D341Med (cell line): ENCODE measurements around the gene PLCG2.
"Not testable (repeated sequence)": the region's sequence is repeated elsewhere in the genome, so short reads cannot be mapped to it uniquely, and the experiment has no call there.

Source experiments
- DNase-seq: peaks from one replicate; pipeline ENCODE4 v3.0.0; 2012; ENCODE audit warnings: low spot score

PLCG2 gene

DNA sequence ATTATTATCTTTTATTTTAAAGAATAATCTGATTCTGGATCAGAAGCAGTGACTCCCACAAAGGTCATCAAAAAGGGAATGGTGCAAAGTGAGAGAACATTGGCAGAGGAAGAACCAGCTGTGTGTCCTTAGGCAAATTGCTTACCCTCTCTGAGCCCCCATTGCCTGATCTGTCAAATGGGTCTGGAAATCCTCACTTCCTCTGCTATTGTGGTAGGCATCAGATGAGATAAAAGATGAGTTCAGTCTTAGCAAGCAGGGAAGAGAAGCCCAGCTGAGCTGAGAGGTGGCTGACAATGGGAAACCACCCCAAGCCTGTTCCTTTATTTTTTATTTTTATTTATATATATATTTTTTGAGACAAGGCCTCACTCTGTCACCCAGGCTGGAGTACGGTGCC, 24.2 kb upstream of the PLCG2 start:
- DNase-seq: no peak

DNA sequence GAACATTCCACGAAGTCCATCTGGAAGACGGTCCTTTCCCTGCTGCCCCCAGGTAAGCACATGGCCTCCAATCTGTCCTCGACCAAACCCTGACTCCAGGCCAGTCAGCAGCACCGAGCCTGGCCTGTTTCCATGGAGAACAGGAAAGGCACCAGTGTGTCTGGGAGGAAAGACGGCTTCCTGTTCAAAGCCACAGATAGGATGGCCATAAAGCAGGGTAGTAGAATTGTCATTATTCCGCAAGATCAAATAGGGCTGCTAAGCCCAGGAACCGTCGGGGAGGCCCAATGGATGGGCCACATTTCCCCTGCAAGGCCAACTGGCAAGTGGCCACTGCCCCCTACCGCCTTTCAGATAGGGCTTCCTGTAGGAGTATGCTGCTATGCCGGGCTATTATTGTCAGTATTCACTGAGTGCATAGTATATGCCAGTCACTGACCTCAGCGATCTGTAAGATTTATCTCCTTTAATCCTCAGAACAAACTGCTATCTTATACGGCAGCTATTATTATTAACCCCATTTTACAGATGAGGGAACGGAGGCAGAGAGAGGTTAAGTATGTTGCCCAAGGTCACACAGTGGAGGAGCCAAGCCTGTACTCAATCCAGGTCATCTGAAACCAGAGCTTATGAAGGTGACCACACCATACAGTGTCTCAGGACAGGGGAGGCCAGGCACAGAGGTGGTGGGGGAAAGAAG, 23.0 kb upstream of the PLCG2 start:
- no peak for DNase-seq

DNA sequence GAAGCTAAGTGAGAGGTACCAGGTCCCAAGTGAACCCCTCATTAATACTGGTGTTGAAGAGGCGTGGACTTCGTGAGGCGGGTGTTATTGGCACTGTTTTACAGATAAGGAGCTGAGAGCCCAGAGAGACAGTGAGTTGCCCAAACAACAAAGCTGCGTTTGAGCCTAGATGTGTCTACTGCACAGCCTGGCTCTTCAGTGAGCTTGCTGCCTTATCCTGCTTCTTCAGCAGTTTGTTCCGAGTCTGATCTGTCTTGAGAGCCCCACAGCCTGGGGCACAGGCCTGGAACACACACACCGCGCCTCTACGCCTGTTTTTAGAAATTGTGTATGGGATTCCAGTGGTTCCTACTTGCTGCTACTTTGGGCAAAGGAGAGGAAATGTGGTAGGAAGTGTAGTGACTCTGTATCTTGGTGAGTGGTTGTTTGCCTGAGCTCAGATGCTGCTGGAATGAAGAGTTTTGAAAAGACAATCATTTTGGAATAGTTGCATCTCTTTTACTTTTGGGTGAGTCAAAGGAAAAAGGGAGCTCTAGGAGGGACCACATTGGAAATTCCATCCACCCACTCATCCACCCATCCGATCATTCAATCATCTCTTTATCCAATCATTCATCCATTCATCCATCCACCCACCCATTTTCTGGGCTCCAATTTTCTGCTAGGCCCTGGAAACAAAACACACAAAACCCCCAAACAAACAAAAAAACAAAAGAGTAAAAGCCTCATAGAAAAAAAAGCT, 22.3 kb upstream of the PLCG2 start:
- DNase-seq: no peak

DNA sequence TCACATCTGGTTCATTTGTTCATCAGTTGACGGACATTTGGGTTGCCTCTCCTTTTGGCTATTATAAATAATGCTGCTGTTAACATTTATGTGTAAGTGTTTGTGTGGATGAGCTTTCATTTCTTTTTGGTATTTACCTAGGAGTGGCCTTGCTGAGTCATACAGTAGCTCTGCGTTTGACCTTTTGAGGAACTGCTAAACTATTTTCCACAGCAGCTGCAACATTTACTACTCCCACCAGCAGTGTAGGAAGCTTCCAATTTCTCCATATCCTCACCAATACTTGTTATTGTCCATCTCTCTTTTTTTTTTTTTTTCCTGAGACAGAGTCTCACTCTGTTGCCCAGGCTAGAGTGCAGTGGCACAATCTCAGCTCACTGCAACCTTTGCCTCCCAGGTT, 20.7 kb upstream of the PLCG2 start:
- no peak for DNase-seq

DNA sequence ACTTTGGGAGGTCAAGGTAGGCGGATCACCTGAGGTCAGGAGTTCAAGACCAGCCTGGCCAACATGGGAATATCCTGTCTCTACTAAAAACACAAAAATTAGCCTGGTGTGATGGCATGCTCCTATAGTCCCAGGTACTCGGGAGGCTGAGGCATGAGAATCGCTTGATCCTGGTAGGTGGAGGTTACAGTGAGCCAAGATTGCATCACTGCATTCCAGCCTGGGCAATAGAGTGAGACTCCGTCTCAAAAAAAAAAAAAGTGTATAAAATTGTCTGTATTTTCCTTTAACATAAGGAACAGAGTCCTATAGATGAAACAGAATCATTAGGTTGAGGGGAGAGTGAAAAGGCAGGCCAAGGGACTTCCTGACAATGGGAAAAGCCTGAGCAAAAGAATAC, 16.8 kb upstream of the PLCG2 start:
- not testable (repeated sequence) for DNase-seq

DNA sequence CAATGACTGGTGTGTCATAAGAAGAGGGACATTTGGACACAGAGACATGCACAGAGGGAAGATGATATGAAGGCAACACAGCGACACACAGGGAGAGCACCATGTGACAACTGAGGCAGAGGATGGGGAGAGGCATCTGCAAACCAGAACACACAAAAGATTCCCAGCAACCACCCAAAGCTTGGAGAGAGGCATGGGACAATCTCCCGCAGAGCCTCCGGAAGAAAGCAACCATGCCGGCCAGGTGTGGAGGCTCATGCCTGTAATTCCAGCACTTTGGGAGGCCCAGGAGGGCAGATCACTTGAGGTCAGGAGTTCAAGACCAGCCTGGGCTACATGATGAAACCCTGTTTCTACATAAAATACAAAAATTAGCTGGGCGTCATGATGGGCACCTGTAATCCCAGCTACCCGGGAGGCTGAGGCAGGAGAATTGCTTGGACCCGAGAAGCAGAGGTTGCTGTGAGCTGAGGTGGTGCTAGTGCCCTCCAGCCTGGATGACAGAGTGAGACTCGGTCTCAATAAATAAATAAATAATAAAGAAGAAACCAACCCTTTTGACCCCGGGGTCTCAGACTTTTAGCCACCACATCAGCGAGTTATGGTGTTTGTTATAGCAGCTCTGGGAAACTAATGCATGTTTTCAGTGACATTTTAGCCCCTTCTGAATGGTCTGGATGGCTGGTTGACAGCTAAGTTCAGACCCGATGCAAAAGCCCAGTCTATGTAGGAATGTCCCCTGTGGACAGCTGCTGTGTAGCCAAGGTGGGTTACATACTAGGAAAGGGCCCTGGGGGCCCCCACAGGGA, 13.8 kb upstream of the PLCG2 start:
- no peak for DNase-seq

DNA sequence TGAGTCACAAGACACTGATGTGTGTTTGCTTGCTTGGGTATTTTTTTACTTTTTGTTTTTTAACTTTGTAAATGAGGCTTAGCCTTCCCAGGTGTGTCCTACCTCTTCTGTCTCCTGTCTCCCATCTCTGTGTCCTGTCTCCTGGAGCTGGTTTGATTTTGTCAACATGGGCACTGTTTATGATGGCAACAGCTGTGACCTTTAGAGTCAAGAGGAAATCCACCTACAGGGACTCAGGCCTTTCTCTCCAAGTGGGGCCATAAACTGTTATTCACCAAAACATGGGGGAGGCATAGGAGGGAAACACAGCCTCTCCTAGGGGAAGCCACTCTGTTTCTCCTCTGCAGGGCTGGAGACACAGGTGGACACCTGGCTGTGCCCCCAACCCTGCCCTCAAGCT, 13.1 kb upstream of the PLCG2 start:
- no peak for DNase-seq

DNA sequence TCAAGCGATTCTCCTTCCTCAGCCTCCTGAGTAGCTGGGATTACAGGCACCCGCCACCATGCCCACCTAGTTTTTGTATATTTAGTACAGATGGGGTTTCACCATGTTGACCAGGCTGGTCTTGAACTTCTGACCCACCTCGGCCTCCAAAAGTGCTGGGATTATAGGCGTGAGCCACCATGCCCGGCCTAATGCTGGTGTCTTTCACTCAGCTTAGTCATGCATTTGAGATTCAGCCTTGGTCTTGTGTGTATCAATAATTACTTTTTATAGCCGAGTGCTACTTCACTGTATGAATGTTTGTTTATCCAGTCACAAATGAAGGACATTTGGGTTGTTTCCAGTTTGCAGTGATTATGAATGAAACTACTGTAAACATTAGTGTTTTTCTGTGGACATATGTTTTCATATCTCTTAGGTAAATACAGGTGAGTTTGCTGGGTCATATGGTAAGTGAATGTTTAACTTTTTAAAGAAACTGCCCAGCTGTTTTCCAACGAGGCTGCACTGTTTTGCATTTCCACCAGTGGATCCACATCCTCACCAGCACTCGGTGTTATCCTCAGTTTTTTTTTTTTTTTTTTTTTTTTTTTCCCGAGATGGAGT, 11.0 kb upstream of the PLCG2 start:
- DNase-seq: no peak

DNA sequence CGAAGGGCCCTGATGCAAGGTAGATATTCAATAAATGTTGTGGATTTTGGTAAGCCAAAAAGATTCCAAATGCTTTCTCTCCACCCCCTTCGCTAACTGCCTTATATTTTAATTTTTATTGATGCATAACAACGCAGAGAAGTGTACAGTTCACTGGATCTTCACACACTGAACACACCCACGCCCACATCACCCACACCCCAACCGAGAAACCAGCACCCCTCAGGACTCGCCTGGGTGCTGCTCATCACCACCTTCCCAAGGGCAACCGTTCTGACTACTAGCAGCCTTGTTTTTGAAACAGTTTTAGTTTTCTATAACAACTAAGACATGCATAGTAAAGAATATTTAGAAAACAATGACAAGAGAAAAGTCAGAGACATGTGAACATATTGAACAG, 9.1 kb upstream of the PLCG2 start:
- DNase-seq: no peak

DNA sequence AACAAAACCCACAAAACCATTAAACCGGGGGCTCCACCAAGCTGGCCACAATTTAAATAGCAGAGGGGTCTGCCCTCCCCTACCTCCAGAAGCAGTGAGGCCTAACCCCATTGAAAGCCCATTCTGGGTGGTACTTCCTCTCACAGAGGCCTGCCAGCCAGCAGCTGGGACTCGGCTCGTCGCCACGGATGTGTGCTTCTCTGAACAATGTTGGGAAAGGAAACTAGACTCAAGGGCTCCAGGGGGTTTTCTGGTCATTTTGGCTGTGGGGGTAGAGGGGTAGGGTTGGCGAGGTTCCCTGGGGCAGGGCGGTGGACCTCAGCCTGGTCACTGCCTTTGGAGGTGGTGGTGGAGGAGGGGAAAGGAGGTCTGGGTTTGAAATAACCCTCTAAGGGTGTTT, 4.7 kb upstream of the PLCG2 start:
- no peak for DNase-seq

DNA sequence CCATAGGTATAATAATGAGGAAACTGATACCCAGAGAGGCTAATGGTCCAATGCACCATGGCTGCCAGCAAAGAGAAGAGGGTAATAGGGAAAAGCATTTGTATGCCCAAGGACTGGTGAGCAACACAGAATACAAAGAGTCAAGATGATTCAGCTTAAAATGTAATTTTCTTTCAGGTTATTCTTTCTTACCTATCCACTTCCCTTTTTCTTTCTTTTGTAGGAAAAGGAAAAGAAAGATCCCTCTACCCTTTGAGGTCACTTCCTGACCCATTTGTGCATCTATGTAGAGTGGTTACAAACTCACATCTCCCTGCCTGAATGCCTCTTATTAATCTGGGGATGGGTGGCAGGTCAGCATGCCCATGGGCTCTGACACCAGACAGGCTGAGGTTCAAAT, 3.5 kb upstream of the PLCG2 start:
- DNase-seq: no peak

DNA sequence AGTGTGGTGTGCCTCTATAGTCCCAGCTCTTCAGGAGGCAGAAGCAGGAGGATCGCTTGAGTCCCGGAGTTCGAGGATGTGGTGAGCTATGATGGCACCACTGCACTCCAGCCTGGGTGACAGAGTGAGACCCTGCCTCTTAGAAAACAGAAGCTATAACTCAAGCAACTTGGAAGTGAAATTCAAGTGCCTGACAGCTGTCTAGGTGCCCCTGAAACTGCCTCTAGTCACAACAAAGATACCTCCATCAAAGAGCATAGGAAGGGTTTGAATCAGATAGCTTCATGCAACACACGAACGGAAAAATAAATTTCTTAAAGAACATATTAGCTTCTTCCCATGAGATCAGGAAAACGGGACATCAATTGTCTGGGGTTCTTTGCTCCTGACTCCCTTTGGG, 860 bp upstream of the PLCG2 start:
- no peak for DNase-seq

DNA sequence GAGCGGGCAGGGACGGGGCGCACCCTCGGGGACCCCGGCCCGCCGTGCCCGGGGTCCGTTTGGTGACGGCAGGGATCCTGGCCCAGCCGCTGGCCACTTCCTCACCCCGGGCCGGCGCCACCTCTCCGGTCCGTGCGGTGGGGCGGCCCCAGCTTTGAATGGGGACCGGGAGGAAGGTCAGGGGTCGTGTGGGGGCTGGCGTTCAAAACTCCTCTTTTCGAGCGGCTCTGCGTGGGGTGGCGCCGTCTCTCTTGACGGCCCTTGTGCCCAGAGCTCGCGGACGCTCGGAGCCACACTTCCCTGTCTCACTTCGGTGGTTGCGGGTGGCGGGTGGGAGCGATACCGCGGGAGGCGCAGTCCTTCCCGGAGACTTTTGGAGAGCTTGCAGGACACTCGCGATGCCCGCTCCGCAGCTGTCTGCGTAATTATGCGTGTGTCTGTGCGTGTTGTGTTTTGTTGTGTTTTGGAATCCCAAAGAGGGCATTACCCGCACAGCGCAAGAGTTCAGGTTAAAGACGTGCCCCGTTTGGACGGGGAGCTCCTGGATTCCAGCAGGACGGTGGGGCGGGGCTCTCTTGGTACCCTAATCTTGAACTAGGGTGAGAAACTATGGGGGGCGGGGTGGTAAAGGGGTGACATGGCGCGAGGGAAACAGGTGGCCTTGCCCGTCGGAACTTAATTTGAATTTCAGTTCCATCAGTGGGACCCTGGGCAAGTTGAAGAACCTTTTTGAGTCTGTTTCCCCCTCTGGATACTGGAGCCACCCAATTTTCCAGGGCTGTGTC, 637 bp downstream of the PLCG2 start:
- DNase-seq: peak; percentile 46

DNA sequence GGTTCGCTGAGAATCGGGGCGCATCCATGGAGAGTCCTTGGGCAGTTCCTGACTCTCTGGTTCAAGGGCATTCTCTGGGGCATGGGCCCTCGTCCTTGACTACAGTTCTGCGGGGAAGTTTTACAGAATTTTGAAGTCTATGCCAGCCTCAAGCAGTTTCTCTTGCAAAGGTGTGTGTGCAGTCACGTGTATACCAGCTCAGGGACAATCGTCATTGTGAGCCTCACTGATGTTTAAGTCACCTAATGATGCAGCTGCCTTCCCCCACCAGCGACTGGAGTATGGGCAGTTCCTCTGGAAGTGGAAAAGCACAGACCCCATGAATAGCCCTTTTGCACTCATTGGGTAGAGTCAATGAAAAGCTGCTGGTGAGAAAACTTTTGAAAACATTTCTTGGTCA, 1.3 kb downstream of the PLCG2 start:
- DNase-seq: no peak

DNA sequence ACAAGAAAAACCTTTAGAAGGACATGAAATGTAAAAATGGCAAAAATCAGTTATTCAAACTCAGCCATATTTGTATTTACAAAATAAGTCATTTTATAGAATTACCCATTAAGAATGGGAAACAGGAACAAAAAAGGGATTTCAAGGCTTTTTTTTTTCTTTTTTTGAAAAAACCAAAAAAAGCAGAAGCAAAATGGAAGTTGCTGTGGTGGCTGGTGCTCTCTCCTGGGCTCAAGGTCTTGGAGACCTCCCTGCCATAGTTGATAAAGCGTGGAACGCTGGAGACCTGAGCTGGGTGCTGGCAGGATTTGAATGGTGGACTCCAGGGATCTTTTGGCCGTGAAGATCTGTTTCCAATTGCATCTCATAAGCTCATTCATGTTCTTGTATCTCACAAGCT, 3.1 kb downstream of the PLCG2 start:
- DNase-seq: no peak

DNA sequence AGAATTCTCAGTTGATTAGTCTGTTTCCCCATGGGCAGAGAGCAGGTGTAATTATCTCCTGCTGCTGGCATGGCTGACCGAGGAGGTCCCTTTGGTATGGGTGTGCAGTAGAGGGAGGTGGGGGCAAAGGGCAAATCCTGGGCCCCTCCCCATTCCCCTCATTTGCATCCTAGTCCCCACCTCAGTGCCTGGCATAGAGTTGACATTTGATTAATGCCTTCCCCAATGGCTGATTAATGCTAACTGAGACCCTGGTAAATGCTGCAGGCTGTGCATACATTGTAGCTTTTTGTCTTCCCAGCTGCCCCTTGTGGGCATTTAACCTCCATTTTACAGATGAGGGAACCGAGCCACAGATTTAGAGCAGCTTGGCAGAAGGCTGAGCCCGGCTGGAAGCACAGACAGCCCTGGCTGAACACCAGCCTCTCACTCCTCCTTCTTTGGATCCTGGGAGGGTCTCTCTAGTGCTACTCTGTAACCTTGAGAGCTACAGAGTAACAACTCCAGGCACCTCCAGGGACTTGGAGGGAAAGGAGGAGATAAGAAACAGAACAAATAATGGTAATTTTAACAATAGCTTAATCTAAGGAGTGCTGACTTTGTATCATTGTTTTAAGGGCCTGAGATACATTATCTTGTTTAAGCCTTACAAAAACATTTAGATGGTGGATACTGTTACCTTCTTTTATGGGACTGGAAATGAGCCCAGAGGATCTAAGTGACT, 5.1 kb downstream of the PLCG2 start:
- DNase-seq: no peak

DNA sequence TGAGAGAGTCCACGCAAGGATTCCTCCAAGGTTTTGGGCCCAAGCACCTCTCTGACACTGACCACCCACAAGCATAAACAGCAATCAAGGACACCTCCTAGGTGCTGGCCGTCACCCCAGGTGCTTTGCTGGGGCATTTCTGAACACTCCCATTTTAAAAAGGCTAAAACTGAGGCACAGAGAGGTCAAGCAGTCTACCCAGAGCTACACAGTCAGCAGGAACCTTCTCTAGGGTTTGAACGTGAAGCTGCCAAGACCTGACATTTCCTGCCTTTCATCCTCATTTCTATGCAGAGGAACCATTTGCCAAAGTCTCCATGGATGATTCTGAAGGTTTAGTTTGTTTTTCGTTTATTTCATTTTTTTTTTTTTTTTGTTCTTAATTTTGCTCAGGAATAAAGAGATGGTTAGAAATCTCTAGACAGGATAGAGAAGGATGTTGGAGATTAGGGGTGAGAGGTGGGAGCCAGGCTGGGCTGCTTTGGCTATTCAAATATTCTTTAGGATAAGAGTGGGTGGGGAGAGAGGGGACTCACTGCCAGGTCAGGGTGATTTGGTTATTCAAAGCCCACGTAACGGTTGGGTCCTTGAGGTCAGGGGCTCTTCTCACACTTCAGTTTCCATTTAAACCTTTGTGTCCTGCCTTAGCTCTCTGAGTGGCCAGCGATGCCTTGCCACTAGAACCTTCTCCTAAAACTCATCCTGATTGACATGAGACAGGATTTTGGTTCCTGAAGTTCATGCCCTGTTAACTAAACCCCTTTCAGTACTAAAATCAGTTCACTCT, 6.2 kb downstream of the PLCG2 start:
- no peak for DNase-seq

DNA sequence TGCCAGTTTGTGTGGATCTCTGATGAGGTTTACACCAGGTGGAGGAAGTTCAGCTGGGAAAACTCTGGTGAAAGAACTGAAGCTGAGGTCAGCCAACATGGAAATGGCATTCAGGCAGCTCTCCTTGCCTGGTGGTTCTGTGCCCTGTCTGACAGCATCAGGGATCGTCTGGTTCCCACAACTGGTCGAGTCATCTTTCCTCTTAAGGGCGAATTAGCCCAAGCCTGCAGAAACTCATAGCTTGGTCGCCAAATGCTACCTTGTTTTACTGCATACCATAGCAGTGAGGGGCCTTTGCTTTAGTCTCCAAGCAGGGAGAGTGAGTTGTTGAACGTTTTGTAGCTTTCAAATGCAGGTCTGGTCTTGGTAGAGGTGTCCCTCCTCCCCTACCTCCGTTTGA, 7.2 kb downstream of the PLCG2 start:
- DNase-seq: no peak

DNA sequence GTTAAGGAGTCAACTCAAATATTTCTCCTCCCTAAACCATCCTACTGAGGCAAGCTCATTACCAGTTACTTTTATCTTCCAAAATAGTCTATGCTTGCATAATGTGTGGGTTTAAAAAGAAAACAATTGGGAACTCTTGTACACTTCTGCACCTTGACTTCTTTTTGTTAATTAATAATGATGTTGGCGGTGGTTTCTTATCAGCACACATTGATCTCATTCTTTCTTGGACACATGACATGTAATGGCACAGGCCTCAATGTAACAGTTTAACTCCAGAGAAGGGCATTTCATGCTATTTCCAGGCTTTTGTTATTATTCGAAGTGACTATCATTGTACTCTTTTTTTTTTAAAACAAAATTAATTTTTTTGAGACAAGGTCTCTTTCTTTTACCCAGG, 7.8 kb downstream of the PLCG2 start:
- DNase-seq: no peak

DNA sequence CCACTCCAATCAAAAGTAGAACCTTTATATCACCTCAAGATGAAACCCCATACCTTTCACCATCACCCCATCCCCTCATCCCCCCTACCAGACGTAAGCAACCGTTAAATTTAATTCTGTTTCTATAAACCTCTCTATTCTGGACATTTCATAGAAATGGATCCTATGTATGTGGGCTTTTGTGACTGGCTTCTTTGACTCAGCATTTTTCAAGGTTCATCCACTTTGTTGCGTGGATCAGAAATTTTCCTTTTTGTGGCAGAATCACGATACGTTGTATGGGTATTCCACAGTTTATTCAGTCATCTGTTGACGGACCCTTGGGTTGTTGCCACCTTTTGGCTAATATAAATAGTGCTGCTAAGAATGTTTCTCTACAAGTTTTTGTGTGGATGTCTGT, 8.6 kb downstream of the PLCG2 start:
- no peak for DNase-seq
